Right renal cortex interstitium (tissue), 3 donors: ENCODE results near the gene IL20RA. TPM values are rescaled to one million over a fixed set of nuclear protein-coding genes. Genes with fewer than 3 reads are reported as not detected.

Experiments
- DNase-seq, 3 donors: peaks; one replicate each; pipeline ENCODE4 v3.0.0-alpha.2; 2013; ENCODE audit warnings: low read depth in 3 of 3, low spot score in 2 of 3
- polyA plus RNA-seq, 3 donors: library from polyadenylated mRNA; unstranded; fragments of 120-200 nt; gene quantifications; one replicate each; pipeline ENCODE4 v1.2.1, GENCODE V29; 2013; ENCODE audit not compliant: insufficient read length in 3 of 3

The IL20RA gene
- polyA plus RNA-seq, 3 donors: 1.4 to 1.9 (median 1.7) TPM

- DNase-seq: no peak
Measured at GRCh38 chr6:136950436-136951126, 94.2 kb downstream of the IL20RA start.

Other genes starting within 250 kb of the IL20RA start
- gene PEX7, start 222.4 kb downstream of the IL20RA start, polyA plus RNA-seq: 10 to 100 TPM; 13.8 to 16.7 (median 14.1) TPM
- under 1 TPM in 2 of 3 donors, not detected in 1; 0.08 to 0.11 TPM for gene SLC35D3, start 122.7 kb downstream of the IL20RA start, polyA plus RNA-seq
- gene IL22RA2, start 128.7 kb upstream of the IL20RA start, polyA plus RNA-seq: not detected
- gene IFNGR1, start 174.4 kb upstream of the IL20RA start, polyA plus RNA-seq: 10 to 100 TPM; 67.9 to 71.0 (median 68.5) TPM